ENCODE data around the gene AHCYL1. TPM values are rescaled to one million over a fixed set of nuclear protein-coding genes. Genes with fewer than 3 reads are reported as not detected.

The AHCYL1 gene
- total RNA-seq, 1 experiment from 2014 or later = 89.0 TPM

DNA sequence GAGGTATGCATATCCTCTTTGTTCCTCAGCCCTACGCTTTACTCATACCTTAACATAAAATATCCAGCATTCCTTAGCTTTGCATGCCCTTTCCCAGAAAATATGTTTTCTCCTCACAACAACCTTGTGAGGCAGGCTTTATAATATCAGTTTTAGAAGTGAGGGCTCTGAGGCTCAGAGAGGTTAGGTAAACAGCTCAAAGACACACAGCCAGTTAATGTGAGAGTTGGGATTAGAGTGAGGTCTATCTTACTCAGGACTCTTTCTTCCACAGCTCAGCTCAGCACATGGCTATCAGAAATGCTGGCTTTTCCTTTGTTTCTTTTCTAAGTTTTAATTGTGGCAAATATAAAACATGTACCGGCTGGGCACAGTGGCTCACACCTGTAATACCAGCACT lies 46.0 kb upstream of the AHCYL1 start:
- H4K5ac ChIP-seq (ENCODE audit: insufficient read length, low read depth, low read length) = no peak overlapping the region
- H3T11ph ChIP-seq (ENCODE audit: low read length) = no peak overlapping the region
- no peak overlapping the region for H4K8ac ChIP-seq (replicated peaks; ENCODE audit: insufficient read length, low read depth, low read length)
- no peak overlapping the region for H4K91ac ChIP-seq (ENCODE audit: insufficient read length, low read depth, low read length)
- H2BK12ac ChIP-seq (ENCODE audit: insufficient read length, low read depth, low read length) = no peak overlapping the region
- no peaks in the 10 kb centered on the region for H4K20me1 ChIP-seq (ENCODE audit: control insufficient read depth, insufficient read depth, insufficient read length)
- no peak overlapping the region for H2AFZ ChIP-seq (ENCODE audit: low read length)
- H3K14ac ChIP-seq (ENCODE audit: insufficient read depth, low read length) = no peak overlapping the region
- no peak overlapping the region for H2BK15ac ChIP-seq (ENCODE audit: low read depth, low read length)
- no peak overlapping the region for H2BK120ac ChIP-seq (ENCODE audit: low read depth, low read length, poor library complexity, severe bottlenecking)
- no peak overlapping the region for H3K4ac ChIP-seq (ENCODE audit: low read depth, low read length)
- no peak overlapping the region for H3K23ac ChIP-seq (ENCODE audit: insufficient read length, low read depth, low read length)
- DNase-seq = no peak
- no peaks in the 10 kb centered on the region for H3K23me2 ChIP-seq (ENCODE audit: insufficient read length, low read depth, low read length, poor library complexity, severe bottlenecking)
- no peak overlapping the region for H3K4me2 ChIP-seq (ENCODE audit: insufficient read depth, insufficient read length, low read length)
- H2AK5ac ChIP-seq (ENCODE audit: insufficient read length, low read length) = no peak overlapping the region
- H3K9me3 ChIP-seq (ENCODE audit: control insufficient read depth, low read depth, low read length) = no peaks in the 10 kb centered on the region
- no peak overlapping the region for H3K27ac ChIP-seq (ENCODE audit: insufficient read length, low read depth, low read length)
- no peaks in the 10 kb centered on the region for H3K79me1 ChIP-seq (ENCODE audit: insufficient read depth, low read depth, low read length, poor library complexity, severe bottlenecking)
- no peak overlapping the region for H2BK20ac ChIP-seq (ENCODE audit: low read depth, low read length, poor library complexity, severe bottlenecking)
- Mint-ChIP-seq H3K4me3 (no peak overlapping the region), H3K27me3 (ENCODE audit: low read depth) (peaks cover 7% of the 10 kb centered on the region), H3K9me3 (peaks cover 28 to 33% of the 10 kb centered on the region in 2 experiments), H3K36me3 (ENCODE audit: insufficient read depth in 1 of 3, low read depth in 3 of 3) (peaks cover 1 to 22% (median 5%) of the 10 kb centered on the region in 3 experiments; a peak in 5 of 7 replicates), H3K27ac (no peak overlapping the region), H3K4me1 (no peaks in the 10 kb centered on the region)
- no peak overlapping the region for H3K56ac ChIP-seq (ENCODE audit: insufficient read length, low read depth, low read length)
- no peaks in the 10 kb centered on the region for H3K4me1 ChIP-seq (ENCODE audit: insufficient read depth, low read length)
- H2BK5ac ChIP-seq (ENCODE audit: insufficient read length, low read length) = no peak overlapping the region
- no peaks in the 10 kb centered on the region for H3K27me3 ChIP-seq (ENCODE audit: insufficient read depth, low read length)
- H3K18ac ChIP-seq (ENCODE audit: insufficient read length, low read depth, low read length) = no peak overlapping the region
- TF ChIP-seq, protein P1, sequence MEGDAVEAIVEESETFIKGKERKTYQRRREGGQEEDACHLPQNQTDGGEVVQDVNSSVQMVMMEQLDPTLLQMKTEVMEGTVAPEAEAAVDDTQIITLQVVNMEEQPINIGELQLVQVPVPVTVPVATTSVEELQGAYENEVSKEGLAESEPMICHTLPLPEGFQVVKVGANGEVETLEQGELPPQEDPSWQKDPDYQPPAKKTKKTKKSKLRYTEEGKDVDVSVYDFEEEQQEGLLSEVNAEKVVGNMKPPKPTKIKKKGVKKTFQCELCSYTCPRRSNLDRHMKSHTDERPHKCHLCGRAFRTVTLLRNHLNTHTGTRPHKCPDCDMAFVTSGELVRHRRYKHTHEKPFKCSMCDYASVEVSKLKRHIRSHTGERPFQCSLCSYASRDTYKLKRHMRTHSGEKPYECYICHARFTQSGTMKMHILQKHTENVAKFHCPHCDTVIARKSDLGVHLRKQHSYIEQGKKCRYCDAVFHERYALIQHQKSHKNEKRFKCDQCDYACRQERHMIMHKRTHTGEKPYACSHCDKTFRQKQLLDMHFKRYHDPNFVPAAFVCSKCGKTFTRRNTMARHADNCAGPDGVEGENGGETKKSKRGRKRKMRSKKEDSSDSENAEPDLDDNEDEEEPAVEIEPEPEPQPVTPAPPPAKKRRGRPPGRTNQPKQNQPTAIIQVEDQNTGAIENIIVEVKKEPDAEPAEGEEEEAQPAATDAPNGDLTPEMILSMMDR (conservative IDR thresholded peaks at IDR 0.05) = no peak
- no peaks in the 10 kb centered on the region for H3K79me2 ChIP-seq (ENCODE audit: insufficient read depth, low read length)
- WGBS (ENCODE audit: extremely low coverage, insufficient read length, low lambda C conversion rate) = no CpG with 5 or more reads among the region's 2 CpGs
- H3K9ac ChIP-seq (ENCODE audit: extremely low read depth, insufficient read length, low read length) = no peak overlapping the region

All from H9 (cell line).